GM12892 (cell line): ENCODE measurements around the gene ADO.

Experiments
- DNase-seq: peaks from one replicate; pipeline ENCODE4 v3.0.0; 2011; ENCODE audit not compliant: insufficient read length
- FAIRE-seq: peaks from 2 replicates; lab custom pipeline; 2011; peaks lifted over from hg19 to GRCh38; lab: Jason Lieb, UNC
- POLR2A ChIP-seq: IDR thresholded peaks from 2 replicates; pipeline ENCODE4 v1.6.1; 2011; ENCODE audit warnings: low read depth, low read length, control low read depth
- POLR2AphosphoS5 ChIP-seq: IDR thresholded peaks from 2 replicates; pipeline ENCODE4 v1.6.1; 2011; ENCODE audit warnings: low read depth, low read length, control low read depth
- TAF1 ChIP-seq: IDR thresholded peaks from 2 replicates; pipeline ENCODE4 v1.6.1; 2011; ENCODE audit warnings: low read depth, mild to moderate bottlenecking, control low read depth, low read length, borderline replicate concordance

The ADO gene

DNA sequence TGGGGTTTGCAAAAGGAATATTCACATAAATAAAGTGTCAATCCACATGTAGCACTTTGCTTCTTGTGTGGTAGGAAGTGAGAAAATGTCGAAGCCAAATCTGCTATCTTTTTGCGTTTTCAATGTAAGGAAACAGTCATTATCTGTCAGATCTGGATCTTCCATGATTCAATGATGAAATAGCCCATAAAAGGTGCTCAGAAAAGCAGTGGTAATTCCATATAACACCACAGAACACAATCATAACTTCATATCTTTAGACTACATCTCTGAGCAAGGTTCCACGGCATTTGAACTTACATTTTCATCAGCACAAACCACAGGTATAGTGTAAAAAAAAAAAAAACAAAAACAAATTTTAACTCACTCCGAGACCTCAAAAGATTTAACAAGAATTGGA is 51.5 kb downstream of the ADO start:
- DNase-seq, result no peak
- no peak for FAIRE-seq
- no peak for TF ChIP-seq POLR2AphosphoS5
- TF ChIP-seq TAF1, result no peak
- TF ChIP-seq POLR2A, result no peak
